SIG-M5 treated with dmso at 0.1 percent for 504 hours (cell line): ENCODE data around the gene HIGD2A.

Source experiments
- DNase-seq: peaks from one replicate; lab custom pipeline; 2025; ENCODE audit not compliant: unreplicated experiment; lab: John Stamatoyannopoulos, UW

The HIGD2A gene, protein sequence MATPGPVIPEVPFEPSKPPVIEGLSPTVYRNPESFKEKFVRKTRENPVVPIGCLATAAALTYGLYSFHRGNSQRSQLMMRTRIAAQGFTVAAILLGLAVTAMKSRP

DNA sequence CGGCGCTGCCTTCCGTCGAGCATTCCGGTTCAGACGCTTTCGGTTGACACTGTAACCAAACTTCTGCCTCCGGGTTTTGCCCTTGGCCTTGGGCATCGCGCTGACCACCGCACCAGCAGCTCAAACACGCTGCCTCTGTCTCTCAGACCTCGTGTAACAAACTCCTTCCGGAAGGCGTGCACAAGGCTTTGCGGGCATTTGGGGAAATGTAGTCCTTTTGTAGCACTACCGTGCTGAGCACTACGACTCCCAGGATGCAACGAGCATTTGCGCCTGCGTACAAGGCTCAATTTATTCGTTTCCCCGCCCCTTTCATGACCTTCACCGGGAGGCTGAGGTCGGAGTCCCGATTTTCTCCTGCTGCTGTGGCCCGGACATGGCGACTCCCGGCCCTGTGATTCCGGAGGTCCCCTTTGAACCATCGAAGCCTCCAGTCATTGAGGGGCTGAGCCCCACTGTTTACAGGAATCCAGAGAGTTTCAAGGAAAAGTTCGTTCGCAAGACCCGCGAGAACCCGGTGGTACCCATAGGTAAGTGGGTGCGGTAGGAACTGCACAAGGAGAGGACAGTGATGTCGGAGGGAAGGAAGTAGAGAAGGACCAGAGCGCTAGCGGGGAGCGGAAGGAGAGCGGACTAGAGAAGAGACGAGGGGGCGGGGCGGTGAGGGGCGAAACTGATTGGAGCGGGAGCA, at the start of gene HIGD2A, which contains the start of gene NOP16:
HIGD2A (plus strand) TSS at position 308 of the 691 bp plus-strand sequence; CDS start at position 377, 69 bp downstream.
NOP16 (minus strand) TSS at position 155 of the 691 bp plus-strand sequence; CDS start at position 96, 59 bp downstream.
- peak; percentile 100 for DNase-seq

DNA sequence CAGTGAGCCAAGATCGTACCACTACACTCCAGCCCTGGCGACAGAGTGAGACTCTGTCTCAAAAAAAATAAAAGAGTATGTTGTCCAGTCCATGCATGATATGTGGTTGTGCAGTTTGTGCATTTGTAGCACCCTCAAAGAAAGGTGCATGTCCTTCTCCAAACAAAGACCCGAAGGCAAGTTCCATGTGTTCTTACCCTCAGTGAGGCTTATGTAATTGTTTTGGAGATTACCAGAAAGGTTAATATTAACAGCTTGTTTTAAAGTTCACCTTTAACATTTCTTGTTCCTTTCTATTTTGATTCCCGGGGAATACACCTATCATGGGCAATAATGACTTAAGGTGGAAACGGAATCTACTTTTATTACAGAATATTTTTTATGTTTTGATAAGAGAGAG, 49.2 kb upstream of the HIGD2A start:
- DNase-seq: no peak

DNA sequence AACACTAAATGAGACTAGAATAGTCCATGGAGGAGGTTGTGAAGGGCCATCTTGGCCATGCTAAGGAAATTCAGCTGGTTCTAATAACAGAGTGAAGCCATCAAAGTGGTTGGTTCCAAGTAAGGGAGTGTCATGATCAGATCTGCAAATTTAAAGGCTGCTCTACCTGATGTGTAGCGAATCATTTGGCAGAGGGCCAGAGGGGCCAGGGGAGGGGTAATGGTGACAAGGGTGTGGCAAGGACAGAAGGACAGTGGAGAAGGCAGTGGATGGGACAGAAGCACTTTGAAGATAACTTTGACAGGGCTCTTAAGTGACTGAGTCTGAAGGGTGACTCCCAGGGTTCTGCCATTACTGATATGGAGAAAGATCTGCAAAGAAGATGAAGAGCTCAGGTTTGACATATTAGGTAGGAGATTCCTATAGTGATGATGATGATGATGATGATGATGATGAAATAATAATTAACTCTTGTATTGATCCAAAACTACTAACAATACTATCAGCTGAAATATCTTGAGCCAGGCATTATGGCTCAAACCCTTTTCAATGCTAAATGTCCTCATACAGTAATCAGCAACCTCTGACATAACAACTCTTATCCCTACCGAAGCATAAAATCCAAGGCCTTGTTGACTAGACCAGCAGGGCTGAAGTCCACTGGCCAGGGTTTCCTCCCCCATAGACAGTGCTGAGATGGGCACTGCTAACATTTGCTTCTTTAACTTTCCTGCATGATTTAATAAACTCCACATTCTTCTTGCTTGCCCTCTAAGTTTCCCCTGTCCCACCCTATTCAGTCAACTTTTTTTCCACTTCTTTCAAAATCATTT, 47.0 kb upstream of the HIGD2A start:
- no peak for DNase-seq

DNA sequence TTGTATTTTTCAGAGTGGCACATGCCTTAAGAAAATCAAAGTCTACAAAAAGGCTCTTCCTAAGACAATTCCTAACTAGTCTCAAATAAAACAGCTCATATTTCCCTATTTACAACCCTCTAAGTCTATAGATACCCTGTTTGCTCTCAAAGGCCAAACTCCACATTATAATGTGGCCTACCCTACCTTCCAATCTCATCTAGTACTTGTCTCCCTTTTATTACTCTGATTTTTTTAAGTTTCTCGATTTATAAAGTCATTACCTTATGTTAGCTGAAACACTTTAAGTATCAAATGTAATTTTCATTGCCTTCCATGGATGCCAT, 46.4 kb upstream of the HIGD2A start:
- no peak for DNase-seq

DNA sequence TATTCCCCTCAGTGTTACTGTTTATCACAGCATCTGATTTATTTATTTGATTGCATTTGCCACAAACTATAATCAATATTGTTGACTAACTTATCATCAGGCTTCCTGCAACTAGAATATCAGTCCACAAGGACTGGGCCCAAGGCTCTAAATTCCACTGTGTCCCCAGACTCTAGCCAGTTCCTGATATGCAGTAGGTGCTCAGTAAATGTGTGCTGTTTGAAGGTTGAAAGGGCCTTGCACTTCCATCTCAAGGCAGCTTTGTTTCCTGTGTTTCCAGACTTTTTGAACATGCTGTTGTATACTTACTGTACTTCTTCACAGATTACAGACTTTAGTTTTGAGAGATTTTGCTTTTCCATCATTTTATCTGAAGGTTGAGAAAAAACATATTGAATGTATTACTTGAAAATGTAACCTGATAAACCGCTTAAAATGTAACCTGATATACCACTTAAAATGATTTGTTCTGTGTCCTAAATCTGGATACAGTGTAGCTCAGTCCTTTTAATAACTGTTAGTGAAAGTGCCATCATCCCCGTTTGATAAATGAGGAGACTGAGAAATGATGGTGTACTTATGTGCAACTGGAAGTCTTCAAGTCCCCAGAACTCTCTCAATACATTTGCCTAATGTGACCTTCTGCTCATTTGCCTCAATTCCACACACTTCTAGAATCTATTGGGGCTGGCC, 45.6 kb upstream of the HIGD2A start:
- DNase-seq: no peak

DNA sequence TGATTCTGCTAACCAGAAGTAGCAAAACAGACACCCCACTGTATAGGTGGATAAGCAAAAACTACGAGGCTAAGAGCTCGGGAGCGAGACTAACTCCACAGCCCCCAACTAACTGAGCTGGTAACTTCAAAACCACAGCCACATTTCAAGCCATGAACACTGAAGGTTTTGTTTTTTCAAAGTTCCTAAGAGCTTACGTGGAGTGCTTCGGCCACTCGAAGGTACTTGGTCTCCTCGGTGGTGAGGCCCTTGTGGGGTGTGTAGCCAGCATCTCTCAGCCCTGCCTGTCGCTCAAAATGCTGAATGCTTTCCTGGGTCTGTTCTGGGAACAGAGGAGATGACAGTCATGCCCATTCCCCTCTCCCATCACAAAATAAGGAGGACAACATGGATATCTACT, 38.1 kb upstream of the HIGD2A start:
- DNase-seq: no peak

DNA sequence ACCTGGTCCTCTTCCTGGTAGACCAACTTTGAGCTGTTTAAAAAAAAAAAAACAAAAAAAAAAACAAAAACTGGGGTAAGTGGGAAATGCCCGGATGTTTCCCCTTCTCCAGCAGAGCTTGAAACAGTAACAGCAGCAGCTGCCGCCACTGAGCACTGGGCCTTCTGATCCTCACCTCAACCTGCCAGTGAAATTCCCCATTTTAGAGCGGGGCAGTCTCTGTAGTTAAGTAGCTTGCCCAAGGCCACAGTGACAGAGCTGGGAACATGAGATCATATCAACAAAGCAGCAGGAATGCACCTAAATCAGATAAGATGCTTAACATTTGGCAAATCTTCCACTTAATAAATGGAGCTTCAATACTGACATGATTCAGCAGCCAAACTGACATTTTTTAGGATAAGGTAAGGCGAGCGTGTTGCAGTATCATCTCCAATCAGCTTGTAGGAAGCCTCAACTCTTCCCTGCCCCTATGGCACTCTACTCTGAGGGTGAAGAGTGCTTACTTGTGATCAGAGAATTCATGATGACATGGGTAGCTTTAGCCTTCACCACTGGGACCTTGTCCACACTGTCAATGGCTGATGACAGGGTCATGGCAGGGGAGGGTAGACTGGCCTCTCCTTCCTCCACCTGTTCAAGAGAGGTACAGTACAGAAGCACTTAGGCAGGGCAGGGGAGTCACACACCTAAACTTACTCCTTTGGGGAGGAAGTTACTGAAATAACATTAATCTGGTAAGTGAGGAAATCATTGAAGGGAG, 36.3 kb upstream of the HIGD2A start:
- DNase-seq: no peak

DNA sequence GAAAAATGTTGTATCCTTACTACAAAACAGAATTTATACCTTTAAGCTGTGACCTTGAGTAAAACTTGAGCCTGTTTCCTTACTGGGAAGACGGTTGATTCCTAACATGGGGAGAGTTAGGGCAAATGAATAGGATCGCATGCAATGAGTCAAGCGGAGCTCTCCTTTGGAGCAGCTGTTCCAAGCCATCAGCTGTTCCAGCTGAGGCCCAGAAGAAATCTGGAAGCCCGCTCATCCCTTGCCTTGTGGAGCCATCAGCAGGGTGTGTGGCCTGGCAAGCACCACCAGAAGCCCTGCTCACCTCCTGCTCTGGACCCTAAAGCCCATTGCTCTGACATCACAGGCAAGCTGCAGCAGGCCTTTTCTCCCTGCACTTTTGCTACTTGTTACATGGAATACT, 35.0 kb upstream of the HIGD2A start:
- no peak for DNase-seq

DNA sequence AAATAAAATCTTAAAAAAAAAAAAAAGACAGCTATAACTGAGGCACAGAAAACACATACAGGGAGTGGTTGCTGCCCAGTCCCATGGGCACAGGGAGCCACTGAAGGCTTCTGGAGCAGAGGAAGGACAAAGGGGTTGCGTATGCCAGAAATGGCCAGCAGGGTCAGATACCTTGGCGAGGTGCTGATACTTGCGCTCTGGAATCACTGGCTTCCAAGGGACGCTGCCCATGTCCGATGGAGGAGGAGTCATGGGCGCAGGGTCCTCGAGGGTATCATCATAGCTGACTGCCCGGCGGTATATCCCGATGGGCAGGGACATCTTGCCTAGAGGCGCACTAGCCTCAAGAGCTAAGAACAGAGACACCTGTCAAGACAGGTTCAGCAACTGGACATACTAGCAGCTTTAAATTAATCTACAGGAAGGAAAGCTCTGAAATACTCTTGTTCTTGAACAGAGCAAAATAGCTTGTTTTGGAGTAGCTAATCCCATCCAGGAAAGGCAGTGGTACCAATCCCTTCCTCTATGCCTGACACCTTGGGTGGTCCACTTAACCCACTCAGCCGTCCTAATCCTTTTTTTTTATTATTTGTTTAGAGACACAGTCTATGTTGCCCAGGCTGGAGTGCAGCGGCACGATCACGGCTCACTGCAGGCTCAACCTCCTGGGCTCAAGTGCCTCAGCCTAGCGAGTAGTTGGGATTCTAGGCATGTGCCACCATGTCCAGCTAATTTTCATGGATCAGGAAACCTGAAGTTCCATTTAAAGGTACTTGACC, 33.0 kb upstream of the HIGD2A start:
- DNase-seq: no peak

DNA sequence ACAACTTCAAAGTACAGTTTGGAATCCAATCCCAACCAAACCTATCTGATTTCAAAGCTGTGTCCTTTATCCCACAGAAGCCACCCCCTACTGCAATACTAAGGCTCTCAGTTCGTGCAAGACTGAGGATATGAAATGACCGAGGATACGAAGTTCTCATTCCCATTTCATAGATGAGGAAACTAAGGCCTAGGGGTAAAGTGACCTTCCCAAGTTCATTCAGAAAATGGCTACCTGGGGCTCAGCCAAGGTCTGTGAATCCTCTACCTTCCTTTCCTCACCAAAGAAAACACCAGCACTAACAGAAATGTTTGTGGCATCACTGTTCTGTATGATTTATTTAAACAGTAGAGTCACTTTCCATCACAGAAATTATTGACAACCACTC, 32.4 kb upstream of the HIGD2A start:
- no peak for DNase-seq

DNA sequence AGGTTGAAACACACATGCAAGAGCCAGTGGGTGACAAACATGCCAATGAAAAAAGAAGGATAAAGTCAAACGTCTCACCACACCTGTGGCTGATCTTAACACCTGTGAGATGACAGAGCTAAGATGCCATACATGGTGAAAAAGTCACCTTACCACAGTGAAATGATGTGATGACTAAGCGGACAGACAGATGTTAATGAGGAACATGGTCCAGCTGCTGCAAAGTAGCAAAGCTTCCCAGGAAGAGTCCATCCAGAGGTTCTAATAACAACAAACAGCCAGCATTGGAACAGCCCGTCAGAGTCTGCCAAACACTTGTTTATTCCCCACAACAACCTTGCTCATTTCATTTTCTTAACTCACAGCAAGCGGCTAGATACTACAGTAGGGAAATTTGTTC, 28.9 kb upstream of the HIGD2A start:
- DNase-seq: no peak

DNA sequence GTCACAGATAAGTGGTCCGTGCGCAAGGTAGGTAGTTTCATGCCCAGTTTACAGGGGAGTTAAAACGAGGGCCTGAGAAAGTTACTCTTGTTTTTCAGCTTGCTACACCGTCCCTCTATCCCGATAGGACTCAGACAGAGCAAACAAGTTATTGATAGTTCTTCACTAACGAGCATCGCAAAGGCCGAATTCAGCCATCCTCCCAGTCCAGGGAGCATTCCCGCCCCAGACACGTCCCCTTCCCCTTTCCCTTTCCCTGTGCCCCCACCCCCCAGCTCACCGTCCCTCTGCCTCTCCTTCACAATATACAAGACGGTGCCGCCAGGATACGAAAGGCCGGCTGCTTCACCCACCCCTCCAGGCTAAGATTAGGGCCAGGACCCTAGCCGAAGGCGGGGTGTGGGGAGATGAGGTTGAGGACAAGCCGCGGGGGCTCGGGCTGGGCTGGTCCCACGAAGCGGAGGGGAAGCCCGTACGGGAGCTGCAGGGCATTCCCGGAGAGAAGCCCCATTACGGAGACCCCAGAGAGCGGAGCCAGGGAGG, 27.6 kb upstream of the HIGD2A start:
- no peak for DNase-seq

DNA sequence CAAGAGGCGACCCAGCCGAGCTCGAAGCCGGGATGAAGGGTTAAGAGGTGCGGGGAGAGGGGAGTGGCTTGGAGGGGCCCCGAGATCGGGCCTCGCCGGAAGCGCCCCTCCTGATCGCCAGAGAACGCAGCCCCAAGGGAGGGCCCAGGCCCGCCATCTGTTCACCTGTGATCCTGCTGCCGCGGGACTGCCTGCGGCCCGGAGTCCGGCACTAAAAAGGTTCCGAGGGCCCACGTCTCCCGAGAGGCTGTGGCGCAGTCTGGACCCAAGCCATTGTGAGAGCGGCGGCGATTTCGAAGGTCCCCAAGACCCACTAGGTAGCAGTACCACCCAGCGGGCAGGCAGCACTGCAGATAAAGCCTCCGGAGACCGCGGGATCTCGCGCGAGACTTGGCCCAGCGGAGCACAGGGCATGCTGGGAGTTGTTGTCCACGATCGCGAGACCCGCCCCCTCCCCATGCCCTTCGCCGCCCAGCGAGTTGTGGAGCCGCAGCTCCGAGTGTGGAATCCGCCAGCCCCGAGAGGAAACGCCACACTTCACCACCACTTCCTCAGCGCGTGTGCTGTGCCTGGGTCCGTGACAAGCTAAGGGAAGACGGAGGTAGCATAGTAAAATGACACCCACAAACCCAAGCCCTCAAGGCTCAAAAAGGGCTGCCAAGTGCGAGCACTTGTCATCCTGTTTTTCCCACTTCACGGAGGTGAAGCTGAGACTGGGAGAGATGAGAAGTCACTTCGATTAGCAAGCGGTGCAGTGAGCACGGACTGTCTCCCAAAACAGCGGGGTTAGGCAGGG, 26.9 kb upstream of the HIGD2A start, which contains the start of gene KIAA1191:
KIAA1191 (minus strand) TSS at position 328 of the 796 bp plus-strand sequence. CDS start 2,256 bp downstream, outside the sequence.
- DNase-seq: peak; percentile 93

DNA sequence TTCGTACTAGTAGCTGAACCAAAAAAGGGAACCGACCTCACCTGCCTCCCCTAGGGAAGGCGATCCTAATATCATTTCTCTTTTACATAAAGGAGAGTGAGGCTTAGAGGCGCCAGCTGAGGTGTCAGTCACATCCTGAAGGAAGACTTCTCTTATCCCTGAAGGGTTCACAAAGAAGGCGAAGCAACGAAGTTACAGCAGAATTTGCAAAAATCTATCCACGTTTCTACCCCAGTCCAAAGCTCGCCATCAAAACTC, 26.4 kb upstream of the HIGD2A start:
- no peak for DNase-seq

DNA sequence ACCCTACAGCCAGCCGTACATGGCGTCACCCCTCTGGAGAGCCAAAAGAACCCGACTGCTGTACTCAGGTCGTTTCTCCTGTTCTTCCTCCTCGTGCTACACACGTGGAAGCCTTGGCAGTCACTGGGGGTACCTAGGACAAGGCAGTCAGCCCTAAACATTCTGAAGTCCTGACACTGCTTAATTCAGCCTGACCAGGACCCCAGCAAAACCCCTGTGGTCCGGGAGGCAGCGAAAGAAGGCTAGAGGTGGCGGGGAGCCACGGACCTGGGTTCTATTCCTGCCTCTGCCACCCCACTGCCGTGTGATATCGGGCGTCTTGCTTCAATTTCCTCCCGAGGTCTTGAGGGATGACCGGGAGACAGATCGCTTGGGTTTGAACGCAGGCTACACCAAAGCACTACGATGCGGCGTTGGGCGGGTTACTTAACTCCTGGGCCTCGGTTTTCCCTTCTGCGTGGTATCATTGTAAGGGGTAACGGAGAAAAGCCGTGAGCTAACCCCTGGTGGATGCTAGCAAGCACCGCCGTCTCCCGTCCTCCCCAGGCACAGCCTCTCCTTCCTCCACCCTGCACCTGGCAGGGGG, 23.7 kb upstream of the HIGD2A start:
- no peak for DNase-seq

DNA sequence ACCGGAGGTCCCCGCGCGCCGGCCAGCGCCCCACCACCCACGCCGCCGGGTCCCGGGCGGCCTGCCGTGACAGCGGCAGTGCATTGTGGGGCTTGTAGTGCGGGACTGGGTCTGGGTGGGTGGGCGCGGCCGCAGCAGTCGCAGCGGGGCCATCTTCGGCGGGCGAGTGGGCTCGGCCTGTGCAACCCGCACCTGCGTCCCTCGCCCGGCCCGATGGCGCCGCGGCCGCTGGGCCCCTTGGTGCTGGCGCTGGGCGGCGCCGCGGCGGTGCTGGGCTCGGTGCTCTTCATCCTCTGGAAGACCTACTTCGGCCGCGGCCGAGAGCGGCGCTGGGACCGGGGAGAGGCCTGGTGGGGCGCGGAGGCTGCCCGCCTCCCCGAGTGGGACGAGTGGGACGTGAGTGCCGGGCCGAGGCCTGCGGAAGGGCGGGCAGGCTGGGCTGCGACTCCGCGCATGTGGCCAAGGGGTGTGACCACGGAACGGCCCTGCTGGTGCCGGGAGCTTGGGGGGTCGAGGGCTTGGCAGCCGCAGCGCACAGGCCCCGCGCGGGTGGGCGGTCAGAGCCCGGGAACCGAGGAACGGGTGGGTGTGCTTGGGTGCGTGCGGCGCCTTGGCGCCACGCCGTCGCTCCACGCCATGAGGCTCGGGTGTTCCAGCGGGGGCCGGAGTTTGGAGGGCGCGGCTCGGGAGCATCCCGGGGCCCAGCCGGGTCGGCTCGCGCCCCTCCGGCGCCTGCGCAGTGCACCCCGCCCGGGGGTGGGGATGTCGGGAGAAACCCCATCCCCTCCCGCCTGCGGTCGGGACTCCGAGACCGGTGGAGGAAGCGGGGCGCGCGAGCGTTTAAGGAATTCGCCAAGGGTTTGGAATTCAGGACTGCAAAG, 23.0 kb upstream of the HIGD2A start, which contains the start of gene ARL10:
ARL10 (plus strand) TSS at position 137 of the 881 bp plus-strand sequence; CDS start at position 214, 77 bp downstream.
- no peak for DNase-seq

DNA sequence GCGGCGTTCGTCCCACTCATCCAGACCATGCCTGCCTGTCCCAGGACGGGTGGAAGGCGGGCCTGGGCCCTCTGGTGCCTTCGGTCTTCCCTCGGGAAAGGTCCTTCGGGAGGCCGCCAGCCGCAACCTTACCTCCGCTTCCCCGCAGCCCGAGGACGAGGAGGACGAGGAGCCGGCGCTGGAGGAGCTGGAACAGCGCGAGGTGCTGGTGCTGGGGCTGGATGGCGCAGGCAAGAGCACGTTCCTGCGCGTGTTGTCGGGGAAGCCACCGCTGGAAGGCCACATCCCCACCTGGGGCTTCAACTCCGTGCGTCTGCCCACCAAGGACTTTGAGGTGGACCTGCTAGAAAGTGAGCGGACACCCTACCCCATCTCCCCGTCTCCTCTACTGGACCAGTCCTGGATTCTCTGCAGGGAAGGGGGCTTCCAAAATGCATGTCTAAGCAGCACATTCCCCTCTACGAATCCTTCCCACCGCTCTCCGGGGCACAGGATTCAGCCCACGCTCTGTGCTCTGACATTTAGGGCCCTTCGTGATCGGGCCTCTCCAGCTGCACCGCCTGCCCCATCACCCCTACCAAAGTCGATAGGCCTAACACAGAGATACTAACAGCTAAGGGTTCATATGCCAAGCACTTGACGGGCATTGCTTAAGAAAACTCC, 22.2 kb upstream of the HIGD2A start:
- no peak for DNase-seq
